Neural crest cell (in vitro differentiated cells): ENCODE measurements around the gene MYO16. TPM values are rescaled to one million over a fixed set of nuclear protein-coding genes. Genes with fewer than 3 reads are reported as not detected.

ENCODE experiments used
- DNase-seq: peaks from one replicate; pipeline ENCODE4 v3.0.0; 2021; ENCODE audit warnings: low read depth, mixed read lengths, low spot score
- H3K27ac Mint-ChIP-seq: one replicate; pipeline ENCODE4 v1.8.0; 2021; ENCODE audit warnings: mild to moderate bottlenecking, mixed read lengths; ENCODE audit not compliant: unreplicated experiment
- H3K27me3 Mint-ChIP-seq: 2 replicates; pipeline ENCODE4 v1.8.0; 2021; ENCODE audit warnings: low read depth, mild to moderate bottlenecking, mixed read lengths
- H3K36me3 Mint-ChIP-seq: 2 replicates; pipeline ENCODE4 v1.8.0; 2021; ENCODE audit warnings: low read depth, mild to moderate bottlenecking, mixed read lengths
- H3K4me1 Mint-ChIP-seq: 2 replicates; pipeline ENCODE4 v1.8.0; 2021; ENCODE audit warnings: mixed read lengths
- H3K4me3 Mint-ChIP-seq: one replicate; pipeline ENCODE4 v1.8.0; 2021; ENCODE audit warnings: mild to moderate bottlenecking, mixed read lengths
- H3K9me3 Mint-ChIP-seq: 2 replicates; pipeline ENCODE4 v1.8.0; 2021; ENCODE audit warnings: mixed read lengths
- total RNA-seq: library from RNA; stranded (reverse); gene quantifications from 2 replicates; pipeline ENCODE4 v1.2.1, GENCODE V29; 2021
- TF ChIP-seq, protein P1 (sequence below): fragments of 200-600 bp; sonication (generic); conservative IDR thresholded peaks from 2 replicates; pipeline ENCODE4 v1.5.0; 2021; ENCODE audit warnings: antibody characterized with exemption, mild to moderate bottlenecking

The MYO16 gene
- total RNA-seq, 1 donor from 2014 or later: 3.3 TPM

GRCh38 chr13:109231888-109232287 lies 602.5 kb downstream of the MYO16 start:
- Mint-ChIP-seq H3K4me1 (peaks cover 6% of the 10 kb centered on the region), H3K9me3 (peaks cover 21% of the 10 kb centered on the region), H3K36me3 (peaks cover 8% of the 10 kb centered on the region), H3K27ac (no peak overlapping the region), H3K27me3 (no peaks in the 10 kb centered on the region), H3K4me3 (no peak overlapping the region)
- TF ChIP-seq, protein P1, sequence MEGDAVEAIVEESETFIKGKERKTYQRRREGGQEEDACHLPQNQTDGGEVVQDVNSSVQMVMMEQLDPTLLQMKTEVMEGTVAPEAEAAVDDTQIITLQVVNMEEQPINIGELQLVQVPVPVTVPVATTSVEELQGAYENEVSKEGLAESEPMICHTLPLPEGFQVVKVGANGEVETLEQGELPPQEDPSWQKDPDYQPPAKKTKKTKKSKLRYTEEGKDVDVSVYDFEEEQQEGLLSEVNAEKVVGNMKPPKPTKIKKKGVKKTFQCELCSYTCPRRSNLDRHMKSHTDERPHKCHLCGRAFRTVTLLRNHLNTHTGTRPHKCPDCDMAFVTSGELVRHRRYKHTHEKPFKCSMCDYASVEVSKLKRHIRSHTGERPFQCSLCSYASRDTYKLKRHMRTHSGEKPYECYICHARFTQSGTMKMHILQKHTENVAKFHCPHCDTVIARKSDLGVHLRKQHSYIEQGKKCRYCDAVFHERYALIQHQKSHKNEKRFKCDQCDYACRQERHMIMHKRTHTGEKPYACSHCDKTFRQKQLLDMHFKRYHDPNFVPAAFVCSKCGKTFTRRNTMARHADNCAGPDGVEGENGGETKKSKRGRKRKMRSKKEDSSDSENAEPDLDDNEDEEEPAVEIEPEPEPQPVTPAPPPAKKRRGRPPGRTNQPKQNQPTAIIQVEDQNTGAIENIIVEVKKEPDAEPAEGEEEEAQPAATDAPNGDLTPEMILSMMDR: no peak
- no peak for DNase-seq

DNA sequence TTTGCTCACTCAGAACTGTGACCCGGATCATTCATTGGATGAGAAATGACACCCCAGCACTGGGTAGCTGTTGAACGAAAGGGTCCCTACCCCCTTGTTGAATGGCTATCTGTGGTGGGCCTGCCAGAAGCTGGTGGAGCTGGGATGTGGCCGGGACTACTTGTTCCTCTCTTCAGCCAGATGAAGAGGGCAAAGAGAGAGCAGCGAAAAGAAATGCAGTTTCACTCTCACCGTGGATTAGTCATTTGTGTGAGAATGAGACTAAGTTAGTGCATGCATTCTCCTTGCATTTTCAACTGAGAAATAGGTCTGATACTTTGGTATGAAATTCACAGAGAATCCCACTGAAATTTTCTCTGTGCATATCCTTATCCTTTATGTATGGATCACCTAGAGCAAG lies 603.9 kb downstream of the MYO16 start:
- Mint-ChIP-seq H3K4me3 (no peak overlapping the region), H3K9me3 (peaks cover 16% of the 10 kb centered on the region), H3K27me3 (no peaks in the 10 kb centered on the region), H3K36me3 (peaks cover 8% of the 10 kb centered on the region), H3K27ac (no peak overlapping the region), H3K4me1 (peaks cover 6% of the 10 kb centered on the region)
- DNase-seq: no peak
- TF ChIP-seq, protein P1: no peak

DNA sequence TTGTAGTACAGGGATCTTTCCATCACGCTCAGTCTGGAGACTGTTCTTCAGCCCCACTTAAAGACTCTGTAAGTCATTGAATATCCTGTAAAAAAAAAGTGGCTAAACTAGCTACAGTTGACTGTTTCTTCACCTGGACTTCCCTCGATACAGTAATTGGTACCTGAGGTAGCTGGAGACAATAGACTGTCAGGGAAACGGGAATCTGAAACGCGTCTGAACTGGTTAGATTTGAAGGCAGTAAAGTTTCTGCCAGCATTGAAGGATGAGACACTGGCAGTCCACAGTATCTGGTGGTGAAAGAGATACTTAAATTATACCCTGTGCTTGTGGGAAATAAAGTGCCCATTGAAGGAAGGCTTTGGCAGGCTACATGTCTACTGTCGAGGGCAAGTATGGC lies 606.5 kb downstream of the MYO16 start:
- H3K27me3 Mint-ChIP-seq: no peaks in the 10 kb centered on the region

GRCh38 chr13:109241160-109241559 lies 611.7 kb downstream of the MYO16 start:
- H3K4me3 Mint-ChIP-seq: no peak overlapping the region
- no peak for DNase-seq
- H3K4me1 Mint-ChIP-seq: peaks cover 22% of the 10 kb centered on the region
- TF ChIP-seq, protein P1: no peak
- no peaks in the 10 kb centered on the region for H3K9me3 Mint-ChIP-seq
- no peaks in the 10 kb centered on the region for H3K27me3 Mint-ChIP-seq
- no peak overlapping the region for H3K27ac Mint-ChIP-seq
- peaks cover 4% of the 10 kb centered on the region for H3K36me3 Mint-ChIP-seq

More for the DNA sequence above, 606.5 kb downstream of the MYO16 start:
- Mint-ChIP-seq H3K9me3 (peaks cover 6% of the 10 kb centered on the region), H3K4me3 (no peak overlapping the region), H3K27ac (no peak overlapping the region), H3K4me1 (no peaks in the 10 kb centered on the region), H3K36me3 (peaks cover 5% of the 10 kb centered on the region)
- DNase-seq: no peak
- TF ChIP-seq, protein P1: no peak

DNA sequence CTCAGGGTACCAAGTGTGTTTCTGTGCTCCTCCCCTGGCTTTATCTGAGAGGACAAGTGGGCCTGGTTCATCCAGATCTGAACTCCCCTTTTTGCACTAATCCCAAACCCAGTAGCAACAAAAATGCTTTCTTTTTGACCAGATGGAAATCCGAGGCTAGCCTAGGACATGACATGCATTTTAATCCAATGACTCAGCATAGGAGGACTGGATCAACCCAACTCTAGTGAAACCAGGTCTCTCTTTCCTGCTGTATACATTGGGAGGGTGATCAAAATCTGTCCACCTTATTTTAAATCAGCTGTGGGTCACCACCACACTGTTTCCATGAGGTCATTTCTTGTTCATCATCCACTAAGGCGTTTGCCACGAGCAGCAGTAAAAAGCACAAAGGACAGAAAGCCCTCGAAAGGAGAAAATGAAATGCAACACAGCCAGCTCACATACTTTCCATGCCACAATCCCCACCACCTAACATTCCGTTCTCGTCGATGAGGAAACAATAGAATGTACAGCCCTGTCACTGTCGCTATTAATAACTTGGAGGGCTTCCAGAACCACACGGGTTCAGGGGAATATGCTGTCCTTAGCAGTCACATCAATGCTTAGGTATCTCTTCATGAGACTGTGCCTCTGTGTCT lies 614.0 kb downstream of the MYO16 start:
- Mint-ChIP-seq H3K27ac (no peak overlapping the region), H3K36me3 (peaks cover 7% of the 10 kb centered on the region), H3K9me3 (peaks cover under 1% of the 10 kb centered on the region), H3K27me3 (no peaks in the 10 kb centered on the region), H3K4me3 (no peak overlapping the region), H3K4me1 (peaks cover 22% of the 10 kb centered on the region)
- TF ChIP-seq, protein P1: no peak
- no peak for DNase-seq
